ENCODE results near the gene SOD3.

- TF ChIP-seq POLR2AphosphoS5 (IDR thresholded peaks at IDR 0.05; ENCODE audit: low read depth, low read length) = no peak
- TF ChIP-seq POLR2A (IDR thresholded peaks at IDR 0.05; ENCODE audit: low read depth, low read length) = no peak
These were observed 4.4 kb downstream of the SOD3 start for GRCh38 chr4:24799544-24800324.
